ENCODE results near the gene COL23A1.

DNA sequence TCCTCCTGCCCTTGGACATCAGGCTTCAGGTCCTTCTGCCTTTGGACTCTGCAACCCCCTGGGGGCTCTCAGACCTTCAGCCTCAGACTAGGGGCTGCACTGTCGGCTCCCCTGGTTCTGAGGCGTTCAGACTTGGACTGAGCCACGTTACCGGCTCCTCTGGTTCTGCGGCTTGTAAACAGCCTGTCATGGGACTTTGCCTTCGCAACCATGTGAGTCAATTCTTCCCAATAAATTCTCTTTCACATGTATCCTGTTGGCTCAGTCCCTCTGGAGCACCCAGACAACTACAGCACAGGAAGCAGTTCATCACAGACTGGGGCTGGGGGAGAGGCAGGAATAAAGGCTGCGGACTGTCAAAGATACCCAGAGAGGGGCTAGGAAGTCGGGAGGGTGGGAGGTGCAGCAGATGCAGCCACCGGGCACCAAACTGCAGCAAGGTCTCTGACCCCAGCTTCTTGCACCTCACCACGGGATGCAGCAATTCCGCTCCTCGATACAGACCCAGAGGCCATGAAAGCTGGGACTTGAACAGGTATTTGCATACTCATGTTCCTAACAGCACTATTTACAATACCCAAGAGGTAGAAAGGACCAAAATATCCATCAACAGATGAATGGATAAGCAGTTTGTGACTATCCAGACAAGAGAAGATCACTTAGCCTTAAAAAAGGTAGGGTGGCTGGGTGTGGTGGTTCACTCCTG lies 100.8 kb downstream of the COL23A1 start:
- TF ChIP-seq, protein P1, sequence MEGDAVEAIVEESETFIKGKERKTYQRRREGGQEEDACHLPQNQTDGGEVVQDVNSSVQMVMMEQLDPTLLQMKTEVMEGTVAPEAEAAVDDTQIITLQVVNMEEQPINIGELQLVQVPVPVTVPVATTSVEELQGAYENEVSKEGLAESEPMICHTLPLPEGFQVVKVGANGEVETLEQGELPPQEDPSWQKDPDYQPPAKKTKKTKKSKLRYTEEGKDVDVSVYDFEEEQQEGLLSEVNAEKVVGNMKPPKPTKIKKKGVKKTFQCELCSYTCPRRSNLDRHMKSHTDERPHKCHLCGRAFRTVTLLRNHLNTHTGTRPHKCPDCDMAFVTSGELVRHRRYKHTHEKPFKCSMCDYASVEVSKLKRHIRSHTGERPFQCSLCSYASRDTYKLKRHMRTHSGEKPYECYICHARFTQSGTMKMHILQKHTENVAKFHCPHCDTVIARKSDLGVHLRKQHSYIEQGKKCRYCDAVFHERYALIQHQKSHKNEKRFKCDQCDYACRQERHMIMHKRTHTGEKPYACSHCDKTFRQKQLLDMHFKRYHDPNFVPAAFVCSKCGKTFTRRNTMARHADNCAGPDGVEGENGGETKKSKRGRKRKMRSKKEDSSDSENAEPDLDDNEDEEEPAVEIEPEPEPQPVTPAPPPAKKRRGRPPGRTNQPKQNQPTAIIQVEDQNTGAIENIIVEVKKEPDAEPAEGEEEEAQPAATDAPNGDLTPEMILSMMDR (conservative IDR thresholded peaks at IDR 0.05; ENCODE audit: low read depth, low read length) = no peak
- TF ChIP-seq EZH2phosphoT487 (IDR thresholded peaks at IDR 0.05; ENCODE audit: borderline replicate concordance, low read length) (no peak), EZH2 (IDR thresholded peaks at IDR 0.05; ENCODE audit: low read length, unreplicated experiment) (no peak)

All from PC-3 (cell line).